Ovary (tissue), 3 donors: ENCODE results near the gene NOX5.

ENCODE experiments used
- CTCF ChIP-seq, 3 donors: fragments of 450-650 bp in 2 of 3; fragments of 200-600 bp in 1 of 3; IDR thresholded peaks; one replicate each; pipeline versions ENCODE4 v1.5.1 to v1.8.0; 2016 to 2022; ENCODE audit warnings: antibody characterized with exemption in 3 of 3, mild to moderate bottlenecking in 1 of 3
- POLR2A ChIP-seq: fragments of 450-650 bp; IDR thresholded peaks from one replicate; pipeline ENCODE4 v1.6.1; 2017; ENCODE audit warnings: antibody characterized with exemption, mild to moderate bottlenecking, moderate library complexity
- donor health status: DM: no; HTN: no; CAD: no.

DNA sequence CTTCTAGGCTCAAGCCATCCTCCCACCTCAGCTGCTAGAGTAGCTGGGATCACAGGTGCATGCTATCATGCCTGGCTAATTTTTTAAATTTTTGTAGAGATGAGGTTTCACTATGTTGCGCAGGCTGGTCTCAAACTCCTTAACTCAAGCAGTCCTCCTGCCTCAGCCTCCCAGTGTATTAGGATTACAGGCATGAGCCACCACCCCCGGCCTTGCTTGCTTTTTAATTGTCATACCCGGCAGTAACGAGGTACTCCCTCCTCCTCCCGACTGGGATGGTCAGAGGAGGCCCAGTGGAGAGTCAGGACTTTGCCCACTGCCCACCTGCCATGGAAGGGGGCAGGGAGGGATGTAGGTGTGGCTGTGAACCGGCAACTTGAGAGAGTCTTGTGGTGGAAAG, 4.5 kb downstream of the NOX5 start:
- TF ChIP-seq CTCF (IDR thresholded peaks at IDR 0.05) (no peak), POLR2A (no peak)
